Glutamatergic neuron (in vitro differentiated cells): ENCODE data around the gene STAC. TPM values are rescaled to one million over a fixed set of nuclear protein-coding genes. Genes with fewer than 3 reads are reported as not detected.

ENCODE experiments used
- DNase-seq: peaks from one replicate; pipeline ENCODE4 v3.0.0; 2022
- H3K27ac Mint-ChIP-seq: one replicate; pipeline ENCODE4 v1.8.0; 2020; ENCODE audit warnings: mild to moderate bottlenecking, mixed read lengths, inconsistent platforms; ENCODE audit not compliant: unreplicated experiment
- H3K27me3 Mint-ChIP-seq: one replicate; pipeline ENCODE4 v1.8.0; 2020; ENCODE audit warnings: mild to moderate bottlenecking, moderate library complexity, mixed read lengths, inconsistent platforms; ENCODE audit not compliant: unreplicated experiment
- H3K36me3 Mint-ChIP-seq: one replicate; pipeline ENCODE4 v1.8.0; 2020; ENCODE audit warnings: mild to moderate bottlenecking, mixed read lengths, inconsistent platforms; ENCODE audit not compliant: unreplicated experiment
- H3K4me1 Mint-ChIP-seq: one replicate; pipeline ENCODE4 v1.8.0; 2020; ENCODE audit warnings: mild to moderate bottlenecking, low read depth, mixed read lengths, inconsistent platforms; ENCODE audit not compliant: unreplicated experiment
- H3K4me3 Mint-ChIP-seq: one replicate; pipeline ENCODE4 v1.8.0; 2020; ENCODE audit warnings: mild to moderate bottlenecking, mixed read lengths, inconsistent platforms; ENCODE audit not compliant: unreplicated experiment
- H3K9me3 Mint-ChIP-seq: one replicate; pipeline ENCODE4 v1.8.0; 2020; ENCODE audit warnings: mild to moderate bottlenecking, moderate library complexity, mixed read lengths, inconsistent platforms; ENCODE audit not compliant: unreplicated experiment
- total RNA-seq: library from RNA; stranded (reverse); fragmentation: NEBNext Ultra II Directional; extraction: Animal tissue kit (Norgen Biotek cat#: 25700); gene quantifications from one replicate; pipeline ENCODE4 v1.2.1, GENCODE V29; 2021; ENCODE audit not compliant: unreplicated experiment
- TF ChIP-seq, protein P1 (sequence below): fragments of 200-600 bp; sonication (generic); IDR thresholded peaks from one replicate; pipeline ENCODE4 v1.5.0; 2021; ENCODE audit not compliant: partially characterized antibody, unreplicated experiment

STAC gene
- total RNA-seq, 1 donor from 2014 or later = 1.2 TPM

DNA sequence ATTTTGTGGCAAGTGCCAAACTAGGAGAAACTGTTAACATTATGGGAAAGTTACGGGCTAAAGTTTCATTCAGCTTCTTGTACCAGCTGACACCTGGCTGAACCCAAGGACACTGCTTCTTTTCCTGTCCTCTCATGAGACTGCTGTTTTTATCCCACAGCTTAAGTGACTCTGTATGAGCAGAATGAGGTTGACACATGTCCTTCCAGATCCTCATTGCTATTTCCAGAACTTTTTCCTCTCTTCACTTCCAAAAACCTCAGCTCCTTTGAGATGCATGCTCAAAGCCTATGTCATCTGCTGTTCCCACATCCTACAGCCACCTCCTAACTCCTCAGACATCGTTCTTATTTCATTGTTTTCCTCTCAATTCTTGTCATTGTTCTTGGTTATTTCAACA lies 200.4 kb downstream of the STAC start:
- Mint-ChIP-seq H3K4me3 (no peak overlapping the region), H3K9me3 (peaks cover 3% of the 10 kb centered on the region), H3K27ac (no peak overlapping the region), H3K4me1 (no peaks in the 10 kb centered on the region), H3K27me3 (peaks cover 2% of the 10 kb centered on the region), H3K36me3 (no peaks in the 10 kb centered on the region)
- TF ChIP-seq, protein P1, sequence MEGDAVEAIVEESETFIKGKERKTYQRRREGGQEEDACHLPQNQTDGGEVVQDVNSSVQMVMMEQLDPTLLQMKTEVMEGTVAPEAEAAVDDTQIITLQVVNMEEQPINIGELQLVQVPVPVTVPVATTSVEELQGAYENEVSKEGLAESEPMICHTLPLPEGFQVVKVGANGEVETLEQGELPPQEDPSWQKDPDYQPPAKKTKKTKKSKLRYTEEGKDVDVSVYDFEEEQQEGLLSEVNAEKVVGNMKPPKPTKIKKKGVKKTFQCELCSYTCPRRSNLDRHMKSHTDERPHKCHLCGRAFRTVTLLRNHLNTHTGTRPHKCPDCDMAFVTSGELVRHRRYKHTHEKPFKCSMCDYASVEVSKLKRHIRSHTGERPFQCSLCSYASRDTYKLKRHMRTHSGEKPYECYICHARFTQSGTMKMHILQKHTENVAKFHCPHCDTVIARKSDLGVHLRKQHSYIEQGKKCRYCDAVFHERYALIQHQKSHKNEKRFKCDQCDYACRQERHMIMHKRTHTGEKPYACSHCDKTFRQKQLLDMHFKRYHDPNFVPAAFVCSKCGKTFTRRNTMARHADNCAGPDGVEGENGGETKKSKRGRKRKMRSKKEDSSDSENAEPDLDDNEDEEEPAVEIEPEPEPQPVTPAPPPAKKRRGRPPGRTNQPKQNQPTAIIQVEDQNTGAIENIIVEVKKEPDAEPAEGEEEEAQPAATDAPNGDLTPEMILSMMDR = no peak
- DNase-seq = no peak

DNA sequence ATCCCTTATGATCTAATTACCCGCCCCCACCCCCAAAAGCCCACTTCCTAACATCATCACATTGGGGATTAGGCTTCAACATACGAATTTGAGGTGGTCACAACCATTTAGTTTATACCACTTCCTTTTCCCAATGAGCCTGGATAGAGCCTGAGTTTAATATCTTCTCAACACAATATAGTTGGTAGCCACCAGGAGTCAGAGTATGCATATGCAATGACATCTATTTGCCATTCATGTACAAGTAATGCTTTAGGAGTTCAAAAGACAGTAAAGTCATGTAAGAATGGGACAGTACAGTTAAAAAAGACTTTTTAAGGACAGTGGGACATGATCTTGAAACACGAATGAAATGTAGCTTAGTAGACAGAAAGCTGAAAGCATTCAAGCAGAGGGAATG lies 211.7 kb downstream of the STAC start:
- no peak for DNase-seq
- H3K27me3 Mint-ChIP-seq = no peaks in the 10 kb centered on the region
- H3K4me1 Mint-ChIP-seq = no peaks in the 10 kb centered on the region
- TF ChIP-seq, protein P1 = no peak
- H3K9me3 Mint-ChIP-seq = peaks cover under 1% of the 10 kb centered on the region
- H3K36me3 Mint-ChIP-seq = no peaks in the 10 kb centered on the region
- no peak overlapping the region for H3K4me3 Mint-ChIP-seq
- no peak overlapping the region for H3K27ac Mint-ChIP-seq

DNA sequence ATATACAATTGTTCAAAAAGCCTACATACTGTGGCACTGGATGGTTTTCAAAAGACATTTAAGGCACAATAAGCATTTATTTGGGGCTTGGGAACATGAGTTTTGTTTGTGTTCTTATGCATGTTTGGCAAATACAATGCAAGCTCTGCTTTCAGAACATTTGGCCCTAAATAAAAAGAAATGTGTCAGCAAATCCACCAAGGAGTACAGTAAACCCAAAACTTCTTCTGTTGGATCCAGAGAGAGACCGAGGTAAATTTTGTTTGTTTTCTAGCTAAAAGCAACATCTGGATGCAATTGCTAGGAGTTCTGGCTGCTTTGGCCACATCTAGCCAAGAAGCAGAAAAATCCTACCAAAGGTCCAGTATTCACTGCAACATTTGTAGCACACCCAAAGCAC lies 215.2 kb downstream of the STAC start:
- TF ChIP-seq, protein P1 = no peak
- Mint-ChIP-seq H3K9me3 (no peaks in the 10 kb centered on the region), H3K4me1 (no peaks in the 10 kb centered on the region), H3K27ac (no peak overlapping the region), H3K4me3 (no peak overlapping the region), H3K27me3 (no peaks in the 10 kb centered on the region), H3K36me3 (no peaks in the 10 kb centered on the region)
- DNase-seq = no peak

DNA sequence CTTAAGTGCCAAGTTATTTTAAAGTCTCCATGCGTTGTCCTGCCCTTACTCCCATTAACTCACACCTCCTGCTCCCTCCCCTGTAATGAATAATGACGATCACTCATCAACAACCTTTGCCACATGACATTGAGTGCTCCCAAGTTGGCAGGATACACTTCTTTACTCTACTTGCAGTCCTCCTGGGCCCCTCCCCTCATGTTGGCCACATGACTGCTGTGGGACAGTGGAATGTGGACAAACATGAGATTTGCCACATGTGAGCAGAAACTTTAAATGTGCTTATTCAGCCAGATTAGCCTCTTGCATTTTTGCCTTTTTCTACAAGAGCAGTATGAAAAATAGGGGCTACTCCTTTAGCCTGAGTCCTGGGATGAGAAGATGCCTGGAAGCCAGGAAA lies 216.1 kb downstream of the STAC start:
- TF ChIP-seq, protein P1 = no peak
- no peaks in the 10 kb centered on the region for H3K9me3 Mint-ChIP-seq
- H3K27me3 Mint-ChIP-seq = no peaks in the 10 kb centered on the region
- no peaks in the 10 kb centered on the region for H3K36me3 Mint-ChIP-seq
- no peak overlapping the region for H3K27ac Mint-ChIP-seq
- no peak for DNase-seq
- no peak overlapping the region for H3K4me3 Mint-ChIP-seq
- no peaks in the 10 kb centered on the region for H3K4me1 Mint-ChIP-seq

DNA sequence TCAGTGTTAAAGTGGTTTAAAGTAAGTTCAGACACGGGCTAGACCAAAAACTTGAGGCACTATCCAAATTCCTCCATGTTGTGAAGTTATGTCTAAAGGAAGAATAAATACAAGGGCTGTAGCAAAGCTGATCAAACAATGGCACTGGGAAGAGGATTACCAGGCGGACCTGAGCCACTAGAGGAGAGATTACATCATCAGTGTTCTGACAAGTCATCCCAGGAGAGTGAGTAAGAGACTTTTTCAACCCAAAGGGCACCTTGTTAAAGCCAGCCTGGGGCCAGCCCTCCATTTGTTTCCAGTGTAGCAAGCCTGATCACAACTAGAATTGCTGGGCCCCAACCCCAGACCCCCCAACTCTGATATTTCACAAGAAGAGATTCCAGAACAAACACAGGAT lies 217.1 kb downstream of the STAC start:
- Mint-ChIP-seq H3K27ac (no peak overlapping the region), H3K9me3 (no peaks in the 10 kb centered on the region), H3K36me3 (no peaks in the 10 kb centered on the region), H3K4me3 (no peak overlapping the region), H3K27me3 (no peaks in the 10 kb centered on the region), H3K4me1 (no peaks in the 10 kb centered on the region)
- TF ChIP-seq, protein P1 = no peak
- no peak for DNase-seq
